Adrenal gland (tissue), 5 donors: ENCODE data around the gene CIB2.

Experiments
- CTCF ChIP-seq, 6 experiments: fragments of 450-650 bp in 4 of 6; fragments of 200-600 bp in 2 of 6; sonication (generic) in 1 of 6; IDR thresholded peaks; 1 replicate in 5 of 6; 2 replicates in 1 of 6; pipeline versions ENCODE4 v1.5.1 to v1.8.0; 2016 to 2021; ENCODE audit warnings: antibody characterized with exemption in 6 of 6, mild to moderate bottlenecking in 2 of 6, moderate library complexity in 1 of 6
- POLR2A ChIP-seq, 2 donors: fragments of 450-650 bp; IDR thresholded peaks; one replicate each; pipeline ENCODE4 v1.6.1; 2017; ENCODE audit warnings: antibody characterized with exemption in 2 of 2, mild to moderate bottlenecking in 2 of 2, moderate library complexity in 1 of 2
- donor health status: DM: no; HTN: no; CAD: no.

- no peak for TF ChIP-seq CTCF (IDR thresholded peaks at IDR 0.05)
- no peak for TF ChIP-seq POLR2A (IDR thresholded peaks at IDR 0.05)
These were observed 33.0 kb downstream of the CIB2 start for GRCh38 chr15:78098131-78098755.
